Activated T-cell treated with anti-CD3 and anti-CD28 coated beads for 1 hour (primary cell): ENCODE data around the gene KIFBP.

Experiments
- DNase-seq: peaks from one replicate; pipeline ENCODE4 v3.0.0-alpha.2; 2020; ENCODE audit warnings: low read depth

The KIFBP gene

DNA sequence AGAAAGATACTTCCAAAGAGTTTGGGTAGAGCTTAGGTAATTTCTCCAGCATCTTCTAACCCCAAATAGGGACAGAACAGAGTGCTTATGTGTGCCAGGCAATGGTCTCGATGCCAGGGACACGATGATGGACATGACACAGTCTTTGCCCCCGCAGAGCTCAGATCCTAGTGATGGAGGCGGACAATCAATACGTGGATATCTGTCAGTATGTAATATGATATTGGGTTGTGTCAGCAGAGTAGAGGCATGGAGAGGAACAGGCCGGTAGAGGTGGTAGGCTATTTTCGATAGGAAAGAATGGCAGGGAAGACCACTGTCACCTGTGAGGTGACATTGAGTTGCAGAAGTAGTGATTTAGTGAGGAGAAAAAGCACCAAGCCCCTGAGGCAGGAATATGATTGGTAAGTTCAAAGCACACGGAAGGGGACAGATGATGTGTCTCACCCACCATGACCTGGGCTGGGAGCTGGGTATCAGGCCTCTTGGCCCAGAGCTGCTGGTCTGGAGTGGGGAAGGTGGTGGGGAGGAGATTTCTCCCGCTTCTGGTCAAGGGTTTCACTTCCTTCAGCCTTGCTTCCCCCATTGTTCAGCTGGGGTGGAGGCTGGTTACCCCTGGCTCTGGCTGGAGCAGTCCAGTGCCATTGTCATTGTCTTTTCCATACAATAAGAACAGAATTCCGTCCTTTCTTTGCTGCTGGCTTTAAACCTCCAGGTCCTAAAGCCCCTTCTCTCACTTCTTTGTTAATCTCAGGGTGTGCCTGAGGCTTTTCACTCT is 63.3 kb downstream of the KIFBP start:
- DNase-seq: no peak

DNA sequence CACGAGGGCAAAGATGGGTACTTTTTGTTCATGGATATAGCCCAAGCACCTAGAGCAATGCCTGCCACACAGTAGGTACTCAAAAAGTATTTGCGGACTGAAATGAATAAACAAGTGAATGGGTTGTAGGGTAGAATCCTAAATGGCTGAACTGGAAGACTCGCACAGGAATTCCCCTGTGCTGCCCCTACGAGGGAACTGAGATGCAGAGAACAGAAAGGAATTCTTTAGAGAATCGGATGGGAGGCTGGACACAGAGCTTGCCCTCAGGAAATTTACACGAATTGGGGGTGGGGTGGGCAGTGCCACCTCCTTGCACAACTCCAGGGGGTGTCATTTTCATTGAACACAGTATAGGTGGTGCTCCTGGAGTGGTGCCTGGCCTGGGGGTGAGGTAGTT is 64.1 kb downstream of the KIFBP start:
- DNase-seq: no peak

DNA sequence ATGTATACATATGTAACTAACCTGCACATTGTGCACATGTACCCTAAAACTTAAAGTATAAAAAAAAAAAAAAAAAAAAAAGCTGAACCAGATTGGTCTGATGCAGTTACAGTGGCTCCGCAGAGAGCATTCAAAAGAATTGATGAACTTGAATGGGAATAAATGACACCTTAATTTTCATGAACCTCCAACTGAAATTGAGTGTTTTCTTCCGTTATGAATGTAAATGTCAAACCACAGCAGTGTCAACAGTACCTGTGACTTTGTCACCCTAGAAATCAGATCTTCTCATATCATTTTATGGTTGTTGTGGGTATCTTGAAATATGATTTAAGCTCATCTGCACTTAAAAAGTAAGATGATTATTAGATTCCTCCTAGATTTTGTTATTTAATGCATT is 66.6 kb downstream of the KIFBP start:
- DNase-seq: no peak

DNA sequence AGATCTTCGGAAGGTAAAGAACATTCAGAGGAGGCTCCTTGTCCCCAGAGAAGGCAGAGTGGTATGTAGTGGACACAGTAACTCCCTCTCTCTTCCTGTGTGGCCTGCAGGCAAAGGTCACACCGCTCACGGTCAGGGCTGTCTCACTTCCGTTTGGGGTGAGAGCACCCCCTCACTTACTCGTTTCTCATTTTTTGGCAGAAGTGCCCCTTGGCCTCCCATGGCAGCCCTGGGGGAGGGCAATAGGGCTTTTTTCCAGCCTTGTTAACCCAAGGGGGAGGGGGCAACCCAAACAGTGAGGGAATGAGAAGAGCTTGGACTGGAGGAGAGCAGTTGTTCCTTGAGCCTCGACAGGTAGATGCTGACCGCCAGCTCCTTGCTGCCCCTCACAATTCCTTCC is 67.5 kb downstream of the KIFBP start:
- DNase-seq: no peak

DNA sequence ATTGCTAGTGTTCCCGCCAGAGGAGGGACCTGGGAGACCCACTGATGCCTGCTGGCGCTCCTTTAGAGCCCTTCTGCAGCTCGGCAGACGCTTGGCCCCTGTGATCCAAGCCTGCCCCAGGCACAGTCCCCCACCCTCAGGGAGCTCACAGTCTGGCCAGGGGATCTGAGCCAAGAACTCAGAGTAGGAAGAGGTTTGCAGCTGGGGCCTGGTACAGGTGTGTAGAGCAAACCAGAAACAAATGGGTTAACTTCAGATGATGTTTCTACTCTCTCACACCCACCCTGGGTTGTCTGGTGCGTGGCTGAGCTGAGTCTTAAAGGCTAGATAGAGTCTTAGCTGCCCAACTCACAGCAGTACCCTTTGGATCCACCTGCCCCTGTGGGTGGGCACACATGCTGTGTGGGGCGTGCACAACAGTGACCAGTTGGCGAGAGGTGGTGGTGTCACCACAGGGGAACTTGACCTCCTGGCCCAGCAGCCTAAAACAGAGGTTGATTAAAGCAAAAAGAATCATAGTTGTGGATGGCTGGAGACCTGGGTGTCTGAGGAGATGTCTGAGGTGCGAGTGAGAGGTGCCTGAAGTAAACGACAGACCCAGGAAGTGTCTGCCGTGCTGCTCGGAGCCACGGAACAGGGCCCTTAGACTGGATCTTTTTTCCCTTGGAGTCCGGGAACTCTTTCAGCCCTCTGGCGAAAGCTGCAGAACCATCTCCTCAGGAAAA is 68.1 kb downstream of the KIFBP start:
- DNase-seq: no peak

GRCh38 chr10:69057261-69057950 is 68.8 kb downstream of the KIFBP start:
- no peak for DNase-seq

GRCh38 chr10:69057951-69058297 is 69.3 kb downstream of the KIFBP start:
- DNase-seq: no peak

GRCh38 chr10:69060127-69060798 is 71.7 kb downstream of the KIFBP start:
- no peak for DNase-seq

- DNase-seq: no peak
These were observed 72.9 kb downstream of the KIFBP start for GRCh38 chr10:69061305-69062161.

- no peak for DNase-seq
These were observed 74.3 kb downstream of the KIFBP start for GRCh38 chr10:69062901-69063300.

DNA sequence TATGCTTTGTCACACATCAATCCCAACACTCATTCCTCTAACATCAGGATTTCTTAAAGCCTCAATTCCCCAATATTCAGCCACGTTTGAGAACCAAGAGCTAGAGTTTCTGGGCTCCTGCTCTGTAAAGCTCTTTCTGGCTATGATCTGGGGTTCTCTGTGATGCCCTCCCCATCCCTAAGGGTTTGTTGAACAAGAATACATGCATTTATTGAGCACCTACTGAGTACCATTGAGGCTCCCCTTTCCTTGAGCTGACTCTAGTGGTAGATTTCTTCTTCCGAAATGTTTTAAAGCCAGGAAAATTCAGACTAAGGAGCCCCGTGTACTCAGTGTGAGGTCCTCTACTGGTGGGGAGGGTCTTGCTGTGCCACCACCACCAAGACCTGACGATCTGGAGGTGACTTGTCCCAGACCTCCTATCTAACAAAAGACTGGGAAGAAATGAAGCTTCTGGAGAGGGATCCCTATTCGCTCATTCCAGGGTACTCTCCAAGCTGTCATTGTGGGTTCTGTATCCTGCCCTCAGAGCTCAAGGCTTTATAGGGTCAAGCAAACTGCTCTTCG is 76.2 kb downstream of the KIFBP start:
- DNase-seq: no peak

- DNase-seq: no peak
These were observed 77.1 kb downstream of the KIFBP start for GRCh38 chr10:69065406-69066361.
